OCI-LY7 (cell line): ENCODE results near the gene GPATCH3. TPM values are rescaled to one million over a fixed set of nuclear protein-coding genes. Genes with fewer than 3 reads are reported as not detected.

Source experiments
- BruUV-seq: library from RNA; stranded (reverse); fragments of 400-500 nt; replicated peaks from 2 replicates; lab custom pipeline; 2021; lab: Mats Ljungman, UMichigan
- CTCF ChIA-PET: fragments of 300-600 bp; sonication (Branson Sonifier 250); formaldehyde crosslinking; loops from one replicate; lab custom pipeline; 2022; ENCODE audit warnings: antibody characterized with exemption; ENCODE audit not compliant: unreplicated experiment; lab: Charles Lee
- POLR2A ChIA-PET: fragments of 300-600 bp; sonication (Branson Sonifier 250); formaldehyde crosslinking; loops from one replicate; lab custom pipeline; 2022; ENCODE audit warnings: antibody characterized with exemption; lab: Charles Lee
- DNase-seq: peaks from one replicate; pipeline ENCODE4 v3.0.0-alpha.2; 2015; ENCODE audit warnings: low spot score
- H2AFZ ChIP-seq: fragments of 200-600 bp; sonication (generic), shearing (Covaris generic); 2 replicates; pipeline ENCODE4 v1.6.1; 2014; ENCODE audit warnings: mild to moderate bottlenecking, antibody characterized with exemption, low read length, moderate library complexity
- H3K27ac ChIP-seq: fragments of 200-600 bp; sonication (generic); 2 replicates; pipeline ENCODE4 v1.5.1; 2014; ENCODE audit warnings: mixed run types, low read depth, mild to moderate bottlenecking, moderate library complexity, low read length, inconsistent platforms; ENCODE audit not compliant: poor library complexity, severe bottlenecking
- H3K36me3 ChIP-seq: fragments of 200-600 bp; sonication (generic); 2 replicates; pipeline ENCODE4 v1.6.1; 2014; ENCODE audit warnings: mild to moderate bottlenecking, antibody characterized with exemption, low read length, moderate library complexity, mixed read lengths; ENCODE audit not compliant: insufficient read depth
- H3K4me1 ChIP-seq: fragments of 200-600 bp; sonication (generic); 2 replicates; pipeline ENCODE4 v1.5.1; 2014; ENCODE audit warnings: mild to moderate bottlenecking, low read length; ENCODE audit not compliant: insufficient read depth, poor library complexity, severe bottlenecking
- H3K4me2 ChIP-seq: fragments of 200-600 bp; sonication (generic); 2 replicates; pipeline ENCODE4 v1.6.1; 2014; ENCODE audit warnings: mild to moderate bottlenecking, low read length
- H3K4me3 ChIP-seq: fragments of 200-600 bp; sonication (generic); 2 replicates; pipeline ENCODE4 v1.5.1; 2014; ENCODE audit warnings: mild to moderate bottlenecking, low read depth, low read length; ENCODE audit not compliant: poor library complexity, severe bottlenecking
- H3K79me2 ChIP-seq: fragments of 200-600 bp; sonication (generic); 2 replicates; pipeline ENCODE4 v1.6.1; 2016; ENCODE audit warnings: low read depth, mild to moderate bottlenecking, low read length, moderate library complexity, mixed read lengths; ENCODE audit not compliant: insufficient read depth
- H3K9me2 ChIP-seq: fragments of 200-600 bp; sonication (generic); 2 replicates; pipeline ENCODE4 v1.6.1; 2016; ENCODE audit warnings: mild to moderate bottlenecking, low read length, mixed read lengths; ENCODE audit not compliant: insufficient read depth
- H3K9me3 ChIP-seq: fragments of 200-600 bp; sonication (generic); 2 replicates; pipeline ENCODE4 v1.6.1; 2014; ENCODE audit warnings: mild to moderate bottlenecking, mixed run types, low read length, mixed read lengths
- H4K20me1 ChIP-seq: fragments of 200-600 bp; sonication (generic); 2 replicates; pipeline ENCODE4 v1.6.1; 2014; ENCODE audit warnings: mild to moderate bottlenecking, antibody characterized with exemption, low read length, moderate library complexity, mixed read lengths; ENCODE audit not compliant: insufficient read depth
- EZH2phosphoT487 ChIP-seq: fragments of 200-600 bp; sonication (generic); IDR thresholded peaks from 2 replicates; pipeline ENCODE4 v1.6.1; 2018; ENCODE audit warnings: low read depth, borderline replicate concordance, mild to moderate bottlenecking, mixed run types, antibody characterized with exemption, low read length, moderate library complexity, mixed read lengths
- intact Hi-C: fragments of 100-400 bp; cut with micrococcal nuclease; formaldehyde crosslinking; loops from one replicate; pipeline ENCODE4 v1.10.0; 2022; ENCODE audit not compliant: unreplicated experiment
- total RNA-seq, 2 experiments: library from RNA; depleted of rRNA in 1 of 2; stranded (reverse); fragments of >200 nt in 1 of 2; shearing (Covaris generic) in 1 of 2; gene quantifications; 2 replicates each; pipeline ENCODE4 v1.2.3, GENCODE V29; 2014 to 2022
- TF ChIP-seq, protein P1 (sequence below): fragments of 200-600 bp; sonication (generic); conservative IDR thresholded peaks from 2 replicates; pipeline ENCODE4 v1.5.1; 2014; ENCODE audit warnings: mild to moderate bottlenecking, antibody characterized with exemption, low read length, moderate library complexity, mixed read lengths

GPATCH3 gene
- total RNA-seq, 2 experiments from 2014 or later: 9.2 to 15.2 TPM

DNA sequence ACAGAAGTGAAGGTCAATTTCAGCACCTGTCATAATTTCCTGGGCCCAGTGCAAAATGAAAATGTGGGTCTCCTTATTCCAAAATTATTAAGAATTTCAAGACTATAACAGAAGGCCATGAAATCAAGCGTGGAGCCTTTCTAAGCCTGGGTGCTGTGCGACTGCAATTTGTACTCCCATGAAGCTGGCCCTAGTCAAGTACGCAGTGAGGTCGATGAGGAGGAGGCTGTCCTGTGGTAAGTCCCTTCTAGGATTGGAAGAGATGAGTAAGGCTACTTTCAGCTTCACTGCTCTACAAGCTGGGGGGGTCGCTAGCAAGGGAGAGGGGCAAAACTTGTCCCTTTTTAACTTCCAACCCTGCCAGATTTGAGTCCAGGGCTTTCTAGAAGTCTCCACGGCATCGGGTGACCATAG, 20.9 kb upstream of the GPATCH3 start:
- no TSS peak for BruUV-seq

DNA sequence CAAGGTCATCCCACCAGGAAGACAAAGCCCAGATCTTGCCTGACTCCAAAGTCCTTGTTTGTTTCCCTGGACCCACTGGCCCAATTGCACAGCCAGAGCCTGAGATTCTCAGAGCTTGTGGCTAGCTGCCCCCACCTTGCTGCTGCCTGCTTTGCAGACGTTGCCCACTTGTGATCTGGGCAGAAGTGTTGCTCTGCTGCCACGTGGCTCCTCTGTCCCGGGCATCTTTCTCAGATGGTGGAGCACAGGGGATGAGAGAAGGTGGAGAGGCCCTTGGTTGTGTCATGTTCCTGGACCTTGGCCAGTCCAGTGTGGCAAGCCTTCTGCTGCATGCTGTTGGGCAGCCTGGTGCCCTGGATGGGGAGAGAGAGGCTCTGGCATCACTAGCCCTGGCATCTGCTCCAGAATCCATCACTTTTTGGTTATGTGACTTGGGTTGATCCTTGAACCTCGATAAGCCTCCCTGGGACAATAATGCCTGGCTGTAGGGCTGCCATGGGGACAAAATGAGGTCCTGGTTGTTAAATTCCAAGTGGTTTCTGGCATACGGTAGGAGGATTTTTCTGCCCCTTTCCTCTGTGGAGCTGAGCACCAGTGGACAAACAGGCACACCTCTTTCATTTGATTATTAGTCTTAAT, 15.1 kb upstream of the GPATCH3 start:
- H3K9me3 ChIP-seq: no peaks in the 10 kb centered on the region
- H2AFZ ChIP-seq: no peak overlapping the region
- no peaks in the 10 kb centered on the region for H3K9me2 ChIP-seq
- intact Hi-C loops: no loop called here
- no peak overlapping the region for H3K4me2 ChIP-seq
- no peak overlapping the region for H3K27ac ChIP-seq
- no peaks in the 10 kb centered on the region for H3K36me3 ChIP-seq
- TF ChIP-seq EZH2phosphoT487: no peak
- TF ChIP-seq, protein P1, sequence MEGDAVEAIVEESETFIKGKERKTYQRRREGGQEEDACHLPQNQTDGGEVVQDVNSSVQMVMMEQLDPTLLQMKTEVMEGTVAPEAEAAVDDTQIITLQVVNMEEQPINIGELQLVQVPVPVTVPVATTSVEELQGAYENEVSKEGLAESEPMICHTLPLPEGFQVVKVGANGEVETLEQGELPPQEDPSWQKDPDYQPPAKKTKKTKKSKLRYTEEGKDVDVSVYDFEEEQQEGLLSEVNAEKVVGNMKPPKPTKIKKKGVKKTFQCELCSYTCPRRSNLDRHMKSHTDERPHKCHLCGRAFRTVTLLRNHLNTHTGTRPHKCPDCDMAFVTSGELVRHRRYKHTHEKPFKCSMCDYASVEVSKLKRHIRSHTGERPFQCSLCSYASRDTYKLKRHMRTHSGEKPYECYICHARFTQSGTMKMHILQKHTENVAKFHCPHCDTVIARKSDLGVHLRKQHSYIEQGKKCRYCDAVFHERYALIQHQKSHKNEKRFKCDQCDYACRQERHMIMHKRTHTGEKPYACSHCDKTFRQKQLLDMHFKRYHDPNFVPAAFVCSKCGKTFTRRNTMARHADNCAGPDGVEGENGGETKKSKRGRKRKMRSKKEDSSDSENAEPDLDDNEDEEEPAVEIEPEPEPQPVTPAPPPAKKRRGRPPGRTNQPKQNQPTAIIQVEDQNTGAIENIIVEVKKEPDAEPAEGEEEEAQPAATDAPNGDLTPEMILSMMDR: no peak
- H3K4me3 ChIP-seq: no peak overlapping the region
- DNase-seq: no peak
- no TSS peak for BruUV-seq
- CTCF ChIA-PET: no interaction called here
- no peaks in the 10 kb centered on the region for H4K20me1 ChIP-seq
- POLR2A ChIA-PET: no interaction called here
- peaks cover 7% of the 10 kb centered on the region for H3K4me1 ChIP-seq
- no peaks in the 10 kb centered on the region for H3K79me2 ChIP-seq

More for the DNA sequence above, 20.9 kb upstream of the GPATCH3 start:
- DNase-seq: no peak
- H3K4me1 ChIP-seq: peaks cover 16% of the 10 kb centered on the region
- H3K4me3 ChIP-seq: peak overlapping the region; percentile 84
- peak overlapping the region; percentile 77 for H3K4me2 ChIP-seq
- peaks cover 10% of the 10 kb centered on the region; the same call in 1 of the 2 replicates for H4K20me1 ChIP-seq
- H2AFZ ChIP-seq: peak overlapping the region; percentile 84
- H3K9me2 ChIP-seq: no peaks in the 10 kb centered on the region
- intact Hi-C loops: loop anchor here (1.0 kb wide), 1 partner anchor 31 kb away; the partner anchor contains the start of gene GPN2
- no peaks in the 10 kb centered on the region for H3K9me3 ChIP-seq
- peaks cover 33% of the 10 kb centered on the region for H3K79me2 ChIP-seq
- CTCF ChIA-PET: no interaction called here
- POLR2A ChIA-PET: interaction anchor here (0.9 to 1.9 kb wide), 3 partner anchors 9 to 21 kb away, joined by 3 to 9 read pairs (median 4); partner anchors contain the start of gene GPATCH3
- H3K27ac ChIP-seq: no peak overlapping the region
- peaks cover 35% of the 10 kb centered on the region for H3K36me3 ChIP-seq
- no peak for TF ChIP-seq EZH2phosphoT487
- TF ChIP-seq, protein P1: no peak
